HCT116 (cell line): ENCODE measurements around the gene FBXW2. TPM values are rescaled to one million over a fixed set of nuclear protein-coding genes. Genes with fewer than 3 reads are reported as not detected.

Experiments used
- ATAC-seq: fragments of 200-7000 bp; cut with Tn5 transposase; 2 replicates; pipeline ENCODE4 v1.9.1; 2020; ENCODE audit warnings: mild to moderate bottlenecking, moderate library complexity
- BruUV-seq: library from RNA; stranded (reverse); fragments of 400-500 nt; replicated peaks from 2 replicates; lab custom pipeline; 2021; lab: Mats Ljungman, UMichigan
- CTCF ChIA-PET: fragments of 300-600 bp; sonication (Branson Sonifier 250); formaldehyde crosslinking; loops from one replicate; lab custom pipeline; 2021; ENCODE audit warnings: antibody characterized with exemption; lab: Charles Lee
- POLR2A ChIA-PET: fragments of 300-600, 350-600 bp; sonication (Branson Sonifier 250); formaldehyde crosslinking; loops from one replicate; lab custom pipeline; 2021; ENCODE audit warnings: antibody characterized with exemption; lab: Charles Lee
- RAD21 ChIA-PET, 2 experiments: fragments of 300-600 bp; sonication (Branson Sonifier 250); formaldehyde crosslinking; loops; one replicate each; lab custom pipeline; 2023; ENCODE audit warnings: low total read pairs in 2 of 2; ENCODE audit not compliant: uncharacterized antibody in 2 of 2, unreplicated experiment in 2 of 2, low non-redundant PET in 1 of 2; lab: Charles Lee
- DNase-seq: peaks from one replicate; pipeline ENCODE4 v3.0.0-alpha.2; 2010; ENCODE audit warnings: low read depth, low spot score
- H2AFZ ChIP-seq: fragments of 200-600 bp; shearing (Covaris generic), sonication (generic); 2 replicates; pipeline ENCODE4 v1.6.1; 2017; ENCODE audit warnings: low read depth, mixed run types, mixed read lengths, antibody characterized with exemption, low read length; ENCODE audit not compliant: poor library complexity, severe bottlenecking
- H3K27ac ChIP-seq: 2 replicates; pipeline ENCODE4 v1.5.1; 2012; ENCODE audit warnings: low read depth, low read length
- H3K27me3 ChIP-seq: fragments of 200-600 bp; sonication (generic); 2 replicates; pipeline ENCODE4 v1.6.1; 2016; ENCODE audit warnings: mixed run types, low read length, mixed read lengths; ENCODE audit not compliant: insufficient read depth
- H3K36me3 ChIP-seq, 2 experiments: fragments of 200-500 bp in 1 of 2; fragments of 200-600 bp in 1 of 2; sonication (Bioruptor generic) in 1 of 2; sonication (generic) in 1 of 2; 2 replicates each; pipeline versions ENCODE4 v1.5.1 to v1.6.1; 2014 to 2016; ENCODE audit warnings: low read length in 2 of 2, inconsistent platforms in 1 of 2, mixed read lengths in 1 of 2, mixed run types in 1 of 2; ENCODE audit not compliant: insufficient read depth in 2 of 2, control insufficient read depth in 1 of 2
- H3K4me1 ChIP-seq, 2 experiments: fragments of 200-600 bp in 1 of 2; sonication (generic) in 1 of 2; 2 replicates each; pipeline versions ENCODE4 v1.5.1 to v1.6.1; 2012 to 2017; ENCODE audit warnings: low read length in 2 of 2, inconsistent platforms in 1 of 2, mild to moderate bottlenecking in 1 of 2, mixed read lengths in 1 of 2, mixed run types in 1 of 2, moderate library complexity in 1 of 2; ENCODE audit not compliant: insufficient read depth in 2 of 2, control insufficient read depth in 1 of 2
- H3K4me2 ChIP-seq: fragments of 200-600 bp; sonication (generic); 2 replicates; pipeline ENCODE4 v1.6.1; 2017; ENCODE audit warnings: mixed run types, low read length, mixed read lengths
- H3K4me3 ChIP-seq, 2 experiments: fragments of 200-600 bp in 1 of 2; sonication (generic) in 1 of 2; replicated peaks in 1 of 2; 2 replicates each; pipeline ENCODE4 v1.5.1; 2011 to 2016; ENCODE audit warnings: low read length in 2 of 2, control low read depth in 1 of 2, low read depth in 1 of 2, mild to moderate bottlenecking in 1 of 2, mixed read lengths in 1 of 2, mixed run types in 1 of 2
- H3K79me2 ChIP-seq: fragments of 200-600 bp; sonication (generic); 2 replicates; pipeline ENCODE4 v1.6.1; 2017; ENCODE audit warnings: mild to moderate bottlenecking, mixed run types, low read length, moderate library complexity, mixed read lengths; ENCODE audit not compliant: insufficient read depth
- H3K9ac ChIP-seq: fragments of 200-600 bp; sonication (generic); 2 replicates; pipeline ENCODE4 v1.6.1; 2016; ENCODE audit warnings: low read length, mixed read lengths
- H3K9me2 ChIP-seq: fragments of 200-600 bp; sonication (generic), shearing (Covaris generic); 2 replicates; pipeline ENCODE4 v1.6.1; 2017; ENCODE audit warnings: mixed run types, mild to moderate bottlenecking, moderate library complexity; ENCODE audit not compliant: insufficient read depth
- H3K9me3 ChIP-seq, 2 experiments: fragments of 200-500 bp in 1 of 2; fragments of 200-600 bp in 1 of 2; sonication (Bioruptor generic) in 1 of 2; sonication (generic) in 1 of 2; 2 replicates each; pipeline ENCODE4 v1.6.1; 2014 to 2017; ENCODE audit warnings: low read length in 2 of 2, mixed read lengths in 2 of 2, inconsistent platforms in 1 of 2, low read depth in 1 of 2, mild to moderate bottlenecking in 1 of 2, mixed run types in 1 of 2, moderate library complexity in 1 of 2; ENCODE audit not compliant: control insufficient read depth in 1 of 2, insufficient read depth in 1 of 2
- H4K20me1 ChIP-seq: fragments of 200-600 bp; sonication (generic), shearing (Covaris generic); 2 replicates; pipeline ENCODE4 v1.6.1; 2017; ENCODE audit warnings: mixed run types, mild to moderate bottlenecking, moderate library complexity; ENCODE audit not compliant: insufficient read depth
- CBX3 ChIP-seq: IDR thresholded peaks from 2 replicates; pipeline ENCODE4 v1.6.1; 2012; ENCODE audit warnings: low read depth
- CTCF ChIP-seq, 3 experiments: fragments of 200-600 bp in 1 of 3; sonication (generic) in 1 of 3; IDR thresholded peaks in 2 of 3; conservative IDR thresholded peaks in 1 of 3; 2 replicates each; pipeline ENCODE4 v1.5.1; 2012 to 2017; ENCODE audit warnings: low read depth in 2 of 3, low read length in 2 of 3, antibody characterized with exemption in 1 of 3, borderline replicate concordance in 1 of 3, control low read depth in 1 of 3, mild to moderate bottlenecking in 1 of 3, mixed read lengths in 1 of 3, mixed run types in 1 of 3, moderate library complexity in 1 of 3; ENCODE audit not compliant: insufficient read depth in 1 of 3
- EZH2 ChIP-seq: fragments of 200-600 bp; sonication (generic); IDR thresholded peaks from 2 replicates; pipeline ENCODE4 v1.6.1; 2017; ENCODE audit warnings: antibody characterized with exemption, mixed run types
- EZH2phosphoT487 ChIP-seq: fragments of 200-600 bp; IDR thresholded peaks from 2 replicates; pipeline ENCODE4 v1.6.1; 2018; ENCODE audit warnings: antibody characterized with exemption, borderline replicate concordance
- FOSL1 ChIP-seq: IDR thresholded peaks from 2 replicates; pipeline ENCODE4 v1.6.1; 2012; ENCODE audit warnings: low read depth
- JUND ChIP-seq: IDR thresholded peaks from 2 replicates; pipeline ENCODE4 v1.6.1; 2012
- POLR2A ChIP-seq: IDR thresholded peaks from 2 replicates; pipeline ENCODE4 v1.7.0; 2011; ENCODE audit warnings: borderline replicate concordance; ENCODE audit not compliant: insufficient read depth, insufficient read length; ENCODE audit errors: extremely low read depth
- POLR2AphosphoS5 ChIP-seq: IDR thresholded peaks from 2 replicates; pipeline ENCODE4 v1.6.1; 2011; ENCODE audit warnings: mild to moderate bottlenecking, low read depth, low read length, moderate library complexity
- SIN3A ChIP-seq: IDR thresholded peaks from 2 replicates; pipeline ENCODE4 v1.6.1; 2012; ENCODE audit warnings: low read depth
- SP1 ChIP-seq: IDR thresholded peaks from 2 replicates; pipeline ENCODE4 v1.6.1; 2012; ENCODE audit warnings: low read depth
- SRF ChIP-seq: IDR thresholded peaks from 2 replicates; pipeline ENCODE4 v1.6.1; 2012; ENCODE audit warnings: low read depth
- TCF7L2 ChIP-seq: IDR thresholded peaks from 2 replicates; pipeline ENCODE4 v1.7.0; 2011; ENCODE audit warnings: borderline replicate concordance, inconsistent platforms; ENCODE audit not compliant: insufficient read depth, insufficient read length; ENCODE audit errors: extremely low read depth
- YY1 ChIP-seq: IDR thresholded peaks from 2 replicates; pipeline ENCODE4 v1.6.1; 2011; ENCODE audit warnings: low read length, low read depth, moderate library complexity, mild to moderate bottlenecking; ENCODE audit not compliant: insufficient replicate concordance; ENCODE audit errors: extremely low read depth
- ZFX ChIP-seq: fragments of 450-650 bp; IDR thresholded peaks from 2 replicates; pipeline ENCODE4 v1.6.1; 2017
- ZNF274 ChIP-seq: fragments of 200-500 bp; sonication (Bioruptor generic); IDR thresholded peaks from 2 replicates; pipeline ENCODE4 v1.6.1; 2014; ENCODE audit warnings: mild to moderate bottlenecking, low read depth, low read length, inconsistent platforms
- intact Hi-C: fragments of 100-400 bp; cut with micrococcal nuclease; formaldehyde crosslinking; loops from 2 replicates; pipeline ENCODE4 v1.10.0; 2022
- total RNA-seq: library from RNA; stranded (reverse); gene quantifications from one replicate; pipeline ENCODE4 v1.2.1, GENCODE V29; 2021; ENCODE audit not compliant: unreplicated experiment
- TF ChIP-seq, protein P1 (sequence below): IDR thresholded peaks from 2 replicates; pipeline ENCODE4 v1.6.1; 2012; ENCODE audit warnings: low read depth

The FBXW2 gene
- total RNA-seq, 1 experiment from 2014 or later = 59.6 TPM

GRCh38 chr9:120707170-120707569 lies 86.0 kb downstream of the FBXW2 start:
- Histone ChIP-seq H3K9me3 (no peaks in the 10 kb centered on the region), H4K20me1 (no peaks in the 10 kb centered on the region), H3K27ac (no peak overlapping the region), H3K4me3 (no peak overlapping the region), H3K9me2 (no peaks in the 10 kb centered on the region), H3K79me2 (peaks cover 6% of the 10 kb centered on the region), H3K9ac (no peak overlapping the region), H2AFZ (no peak overlapping the region), H3K4me2 (no peak overlapping the region), H3K36me3 (no peaks in the 10 kb centered on the region), H3K4me1 (peaks cover 9 to 32% of the 10 kb centered on the region in 2 experiments), H3K27me3 (no peaks in the 10 kb centered on the region)
- RAD21 ChIA-PET = no interaction called here
- ATAC-seq (no peak), DNase-seq (no peak)
- CTCF ChIA-PET = no interaction called here
- no peak for TF ChIP-seq SIN3A
- TF ChIP-seq POLR2A = no peak
- TF ChIP-seq ZNF274 = no peak
- TF ChIP-seq, protein P1, sequence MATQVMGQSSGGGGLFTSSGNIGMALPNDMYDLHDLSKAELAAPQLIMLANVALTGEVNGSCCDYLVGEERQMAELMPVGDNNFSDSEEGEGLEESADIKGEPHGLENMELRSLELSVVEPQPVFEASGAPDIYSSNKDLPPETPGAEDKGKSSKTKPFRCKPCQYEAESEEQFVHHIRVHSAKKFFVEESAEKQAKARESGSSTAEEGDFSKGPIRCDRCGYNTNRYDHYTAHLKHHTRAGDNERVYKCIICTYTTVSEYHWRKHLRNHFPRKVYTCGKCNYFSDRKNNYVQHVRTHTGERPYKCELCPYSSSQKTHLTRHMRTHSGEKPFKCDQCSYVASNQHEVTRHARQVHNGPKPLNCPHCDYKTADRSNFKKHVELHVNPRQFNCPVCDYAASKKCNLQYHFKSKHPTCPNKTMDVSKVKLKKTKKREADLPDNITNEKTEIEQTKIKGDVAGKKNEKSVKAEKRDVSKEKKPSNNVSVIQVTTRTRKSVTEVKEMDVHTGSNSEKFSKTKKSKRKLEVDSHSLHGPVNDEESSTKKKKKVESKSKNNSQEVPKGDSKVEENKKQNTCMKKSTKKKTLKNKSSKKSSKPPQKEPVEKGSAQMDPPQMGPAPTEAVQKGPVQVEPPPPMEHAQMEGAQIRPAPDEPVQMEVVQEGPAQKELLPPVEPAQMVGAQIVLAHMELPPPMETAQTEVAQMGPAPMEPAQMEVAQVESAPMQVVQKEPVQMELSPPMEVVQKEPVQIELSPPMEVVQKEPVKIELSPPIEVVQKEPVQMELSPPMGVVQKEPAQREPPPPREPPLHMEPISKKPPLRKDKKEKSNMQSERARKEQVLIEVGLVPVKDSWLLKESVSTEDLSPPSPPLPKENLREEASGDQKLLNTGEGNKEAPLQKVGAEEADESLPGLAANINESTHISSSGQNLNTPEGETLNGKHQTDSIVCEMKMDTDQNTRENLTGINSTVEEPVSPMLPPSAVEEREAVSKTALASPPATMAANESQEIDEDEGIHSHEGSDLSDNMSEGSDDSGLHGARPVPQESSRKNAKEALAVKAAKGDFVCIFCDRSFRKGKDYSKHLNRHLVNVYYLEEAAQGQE = no peak
- TF ChIP-seq JUND = no peak
- no peak for TF ChIP-seq CTCF (IDR thresholded peaks at IDR 0.05 in 2 of 3, conservative IDR thresholded peaks at IDR 0.05 in 1 of 3; ENCODE audit: borderline replicate concordance in 1 of 3, insufficient read depth in 1 of 3, low read depth in 2 of 3, low read length in 2 of 3)
- TF ChIP-seq SP1 = no peak
- no peak for TF ChIP-seq ZFX
- no peak for TF ChIP-seq FOSL1
- no peak for TF ChIP-seq EZH2
- no peak for TF ChIP-seq YY1
- no peak for TF ChIP-seq POLR2AphosphoS5
- no peak for TF ChIP-seq SRF
- TF ChIP-seq TCF7L2 = no peak
- no peak for TF ChIP-seq CBX3
- no peak for TF ChIP-seq EZH2phosphoT487
- no TSS peak for BruUV-seq
- POLR2A ChIA-PET = no interaction called here
- intact Hi-C loops = no loop called here
